NCI-H345 treated with DMSO at 0.1 percent for 48 hours (cell line): ENCODE results near the gene MTCL1.

Source experiments
- DNase-seq: peaks from one replicate; lab custom pipeline; 2025; ENCODE audit not compliant: unreplicated experiment; lab: John Stamatoyannopoulos, UW

MTCL1 gene

DNA sequence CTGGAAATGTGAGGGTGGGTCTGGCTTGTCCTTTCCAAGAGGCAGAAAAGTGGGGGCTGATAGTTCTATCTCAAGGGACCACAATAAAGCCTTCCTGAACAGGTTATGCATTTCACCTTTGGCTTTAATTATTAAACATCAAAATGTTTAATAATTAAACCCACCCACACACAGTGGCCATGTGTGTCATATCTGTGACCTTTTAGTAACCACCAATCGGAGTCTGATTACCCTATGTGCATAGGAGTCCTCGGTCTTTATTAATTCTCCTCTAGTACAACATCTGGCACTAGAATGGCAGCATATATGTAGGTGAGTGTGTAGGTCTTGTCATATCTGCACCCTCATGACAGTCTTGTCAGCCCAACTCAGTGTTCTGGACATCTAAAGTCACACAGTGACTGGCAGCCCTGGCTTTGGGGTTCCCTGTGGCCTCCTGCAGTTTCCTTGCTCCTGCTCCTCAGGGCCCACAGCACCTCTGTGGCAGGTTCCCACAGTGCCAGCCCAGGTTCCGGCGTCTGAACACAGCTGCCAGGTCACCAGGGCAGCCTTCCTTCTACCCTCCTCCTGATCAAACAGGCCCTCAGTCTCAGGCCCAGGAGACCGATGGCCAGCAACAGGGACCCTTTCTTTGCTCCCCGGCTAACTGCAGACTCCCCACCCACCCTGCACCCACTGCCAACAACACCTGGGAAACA is 100.9 kb downstream of the MTCL1 start:
- no peak for DNase-seq

DNA sequence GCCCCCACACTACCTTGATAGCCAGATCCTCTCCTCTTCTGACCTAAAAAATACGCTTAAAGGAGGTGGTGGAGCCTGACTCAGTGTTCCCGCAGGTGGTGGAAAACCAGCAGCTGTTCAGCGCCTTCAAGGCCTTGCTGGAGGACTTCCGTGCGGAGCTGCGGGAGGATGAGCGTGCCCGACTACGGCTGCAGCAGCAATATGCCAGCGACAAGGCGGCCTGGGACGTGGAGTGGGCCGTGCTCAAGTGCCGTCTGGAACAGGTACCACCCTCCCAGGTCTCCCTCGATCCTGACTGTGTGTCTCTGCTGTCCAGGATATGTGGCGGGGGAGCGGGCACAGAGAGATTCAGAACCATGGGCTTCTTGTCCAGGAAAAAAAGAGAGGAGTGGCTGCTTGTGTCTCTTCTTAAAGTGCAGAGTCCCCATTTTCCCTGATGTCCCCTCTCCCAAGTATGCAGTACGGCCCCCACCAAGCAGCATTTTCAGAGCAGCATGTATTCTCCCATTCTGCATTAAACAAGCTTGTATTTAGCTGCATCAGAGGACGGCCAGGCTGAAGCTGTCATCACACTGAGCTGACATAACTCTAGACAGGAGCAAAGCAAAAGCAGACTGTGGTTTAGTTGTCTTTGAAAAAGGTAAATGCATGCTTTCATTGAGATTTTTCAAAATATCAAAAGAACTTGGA is 101.6 kb downstream of the MTCL1 start:
- DNase-seq = no peak

DNA sequence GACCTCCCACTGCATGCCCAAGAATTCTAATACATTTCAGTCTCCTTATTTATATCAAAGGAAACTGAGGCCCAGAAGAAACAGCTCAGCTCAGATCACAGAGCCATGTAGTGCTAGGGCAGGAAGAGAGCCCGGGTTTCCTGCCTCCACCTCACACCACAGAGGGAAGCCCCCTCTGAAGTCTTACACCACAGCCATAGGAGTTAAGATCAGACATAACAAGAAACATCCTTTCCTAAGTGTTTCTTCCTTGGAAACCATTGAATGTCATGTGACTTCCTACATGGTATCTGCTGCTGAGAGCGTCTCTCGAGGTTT is 102.1 kb downstream of the MTCL1 start:
- DNase-seq = no peak

DNA sequence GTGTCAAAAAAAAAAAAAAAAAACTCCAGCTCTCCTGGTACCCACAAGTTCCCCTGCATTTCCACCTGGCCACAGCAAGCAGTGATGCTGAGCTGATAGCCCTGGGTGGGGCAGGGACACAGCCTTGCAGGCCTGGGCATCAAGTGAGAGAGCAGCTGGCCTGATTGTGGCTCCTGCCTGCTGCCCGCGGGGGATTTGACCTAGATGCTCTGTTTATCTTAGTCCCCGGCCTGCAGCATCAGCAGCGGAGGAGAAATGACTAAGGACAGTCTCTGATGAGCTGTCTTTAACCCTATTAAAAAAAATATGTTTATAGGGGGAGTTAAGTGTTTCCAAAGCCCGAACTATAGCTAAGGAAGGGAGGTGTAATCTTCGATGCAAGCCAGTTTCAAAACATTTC is 102.6 kb downstream of the MTCL1 start:
- no peak for DNase-seq

DNA sequence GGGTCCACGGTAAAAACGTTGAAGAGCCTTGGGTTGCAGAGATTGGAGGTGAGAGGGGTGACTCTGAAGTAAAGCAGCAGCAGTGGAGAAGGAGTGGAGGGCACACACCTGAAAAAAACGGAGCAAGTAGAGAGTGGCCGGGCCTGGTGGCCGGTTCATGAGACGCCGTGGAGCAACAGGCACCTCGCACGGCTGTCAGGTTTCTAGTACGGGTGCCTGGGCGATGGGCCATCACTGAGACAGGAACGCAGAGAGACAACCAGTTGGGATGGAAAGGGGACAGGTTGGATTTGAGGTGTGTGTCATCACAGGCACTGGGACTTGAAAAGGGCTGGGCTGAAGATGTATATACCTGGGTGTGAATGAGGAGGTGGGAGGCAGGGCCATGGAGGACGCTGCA is 104.2 kb downstream of the MTCL1 start:
- DNase-seq = no peak

DNA sequence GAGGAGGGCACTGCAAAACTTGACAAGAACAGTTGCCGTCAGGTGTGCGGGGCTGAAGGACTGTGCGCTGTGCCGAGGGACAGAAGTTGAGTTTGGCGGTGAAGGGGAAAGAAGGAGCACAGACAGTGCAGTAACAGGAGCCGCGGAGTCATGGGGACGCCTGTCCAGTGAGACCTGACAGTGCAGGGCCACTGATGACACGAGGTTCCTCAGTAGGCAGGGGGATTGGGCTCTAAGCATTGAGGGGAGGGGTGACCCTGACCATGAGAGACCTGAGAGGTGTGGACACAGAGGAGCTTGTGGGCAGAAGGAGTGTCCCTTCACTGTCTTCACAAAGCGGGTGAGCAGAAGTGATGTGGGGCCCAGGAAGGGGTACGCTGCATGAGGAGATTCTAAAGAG is 104.8 kb downstream of the MTCL1 start:
- no peak for DNase-seq

DNA sequence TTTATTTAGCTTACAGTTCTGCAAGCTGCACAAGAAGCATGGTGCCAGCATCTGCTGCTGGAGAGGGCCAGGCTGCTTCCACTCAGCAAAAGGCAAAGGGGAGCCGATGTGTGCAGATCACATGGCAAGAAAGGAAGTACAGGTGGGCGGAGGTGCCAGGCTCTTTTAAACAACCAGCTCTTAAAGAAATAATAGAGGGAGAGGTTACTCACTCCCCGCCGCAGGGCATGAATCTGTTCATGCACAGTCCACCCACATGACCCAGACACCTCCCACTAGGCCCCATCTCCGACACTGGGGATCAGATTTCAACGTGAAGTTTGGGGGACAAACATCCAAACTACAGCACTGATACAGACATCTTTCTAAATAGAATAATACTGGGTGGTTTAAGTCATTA is 105.8 kb downstream of the MTCL1 start:
- DNase-seq = no peak

DNA sequence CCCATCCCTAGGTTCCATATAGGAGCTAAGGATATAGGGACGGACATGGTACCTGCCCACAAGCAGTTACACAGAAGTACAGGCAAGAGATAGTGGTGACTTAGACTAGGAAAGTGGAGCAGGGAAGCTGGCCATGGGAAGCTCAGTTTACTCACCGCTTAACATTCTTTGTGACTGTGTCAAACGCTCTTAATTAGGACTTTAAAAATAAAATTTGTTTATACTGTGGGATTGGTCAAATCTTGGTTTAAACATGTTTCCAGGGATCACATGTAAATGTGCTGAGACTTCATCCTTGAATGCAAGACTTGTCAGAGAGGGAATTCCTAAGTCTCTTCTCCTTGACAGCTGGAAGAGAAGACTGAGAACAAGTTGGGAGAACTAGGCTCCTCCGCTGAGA is 107.3 kb downstream of the MTCL1 start:
- DNase-seq = no peak

DNA sequence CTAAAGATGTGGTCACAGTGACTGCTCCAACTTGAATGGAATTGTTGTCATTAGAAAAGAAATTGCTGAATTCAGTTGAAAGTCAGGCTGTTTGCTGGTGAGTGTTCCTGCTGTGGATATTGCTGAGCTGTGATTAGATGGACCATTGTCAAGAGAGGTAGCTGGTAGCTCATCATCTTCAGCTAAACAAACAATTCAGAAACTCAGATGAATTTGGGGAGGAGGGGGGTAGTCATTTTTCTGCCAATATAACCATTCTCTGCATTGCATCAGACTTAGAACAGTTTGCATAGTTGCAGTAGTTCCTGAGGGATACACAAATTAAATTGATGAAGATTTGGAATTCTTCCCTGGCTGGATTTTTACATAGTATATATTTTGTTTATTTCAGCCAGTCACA is 108.3 kb downstream of the MTCL1 start:
- DNase-seq = no peak

DNA sequence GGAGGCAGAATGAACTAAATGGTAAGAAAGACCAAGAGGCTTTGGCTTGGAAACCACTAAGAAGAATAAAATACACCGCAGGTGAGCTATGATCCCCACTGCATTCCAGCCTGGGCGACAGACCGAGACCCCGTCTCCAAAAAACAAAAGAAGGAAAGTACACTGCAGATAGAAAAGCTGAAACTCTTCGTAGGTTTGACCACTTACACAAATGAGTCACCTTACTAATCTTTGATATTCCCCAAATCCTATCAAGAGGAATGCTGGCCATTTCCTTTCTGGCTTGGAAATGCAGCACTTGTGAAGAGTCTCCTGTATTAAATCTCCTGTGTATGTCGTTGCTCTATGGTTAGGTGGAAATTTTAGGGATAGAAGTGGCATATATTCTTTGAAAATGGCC is 108.8 kb downstream of the MTCL1 start:
- DNase-seq = no peak

DNA sequence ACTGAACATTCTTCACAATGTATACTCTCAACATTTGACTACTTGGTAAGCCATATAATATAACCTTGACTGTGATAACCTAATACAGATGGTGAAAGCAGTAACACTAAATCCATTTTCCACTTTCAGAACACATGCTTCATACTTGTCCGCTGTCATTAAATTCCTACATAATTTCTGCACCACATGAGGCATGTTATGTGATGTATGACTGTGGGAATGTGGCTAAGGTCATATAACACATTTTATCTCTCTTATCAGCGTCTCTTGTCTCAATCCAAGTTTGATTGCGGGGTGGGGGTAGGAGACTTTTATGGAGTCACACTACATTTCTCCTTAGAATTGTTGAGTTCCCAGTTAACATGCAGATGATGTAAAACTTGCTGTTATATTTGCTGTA is 110.9 kb downstream of the MTCL1 start:
- no peak for DNase-seq

DNA sequence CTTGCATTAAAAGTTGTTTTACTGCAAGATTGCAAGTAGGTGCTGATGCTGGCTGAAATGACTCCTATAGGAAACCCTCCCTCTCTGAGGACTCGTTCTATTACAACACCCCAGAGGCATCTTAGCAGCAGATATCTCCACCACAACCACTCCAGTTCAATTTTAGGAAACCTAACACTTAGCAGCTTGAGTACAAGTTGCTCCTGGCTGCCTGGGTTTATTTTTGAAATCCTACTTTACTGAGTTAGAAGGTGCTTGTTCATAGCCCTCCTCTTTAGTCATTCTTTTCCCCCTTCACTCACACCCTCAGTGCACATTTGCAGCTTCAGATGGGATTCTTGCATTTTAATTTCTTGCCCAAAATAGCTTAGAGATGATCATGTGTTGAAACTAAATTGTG is 111.5 kb downstream of the MTCL1 start:
- DNase-seq = no peak

DNA sequence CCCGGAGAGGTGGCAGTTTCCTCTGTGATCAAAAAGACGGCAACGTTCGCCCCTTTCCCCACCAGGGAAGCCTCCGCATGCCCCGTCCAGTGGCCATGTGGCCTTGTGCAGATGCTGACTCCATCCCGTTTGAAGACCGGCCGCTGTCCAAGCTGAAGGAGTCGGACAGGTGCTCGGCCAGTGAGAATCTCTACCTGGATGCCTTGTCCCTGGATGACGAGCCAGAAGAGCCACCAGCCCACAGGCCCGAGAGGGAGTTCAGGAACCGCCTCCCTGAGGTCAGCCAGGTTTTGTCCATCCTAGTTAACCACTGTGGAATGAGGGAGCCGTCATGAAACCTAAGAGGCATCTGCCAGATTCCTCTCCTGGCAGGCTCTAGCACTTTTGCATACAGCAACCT is 113.6 kb downstream of the MTCL1 start:
- DNase-seq = no peak

DNA sequence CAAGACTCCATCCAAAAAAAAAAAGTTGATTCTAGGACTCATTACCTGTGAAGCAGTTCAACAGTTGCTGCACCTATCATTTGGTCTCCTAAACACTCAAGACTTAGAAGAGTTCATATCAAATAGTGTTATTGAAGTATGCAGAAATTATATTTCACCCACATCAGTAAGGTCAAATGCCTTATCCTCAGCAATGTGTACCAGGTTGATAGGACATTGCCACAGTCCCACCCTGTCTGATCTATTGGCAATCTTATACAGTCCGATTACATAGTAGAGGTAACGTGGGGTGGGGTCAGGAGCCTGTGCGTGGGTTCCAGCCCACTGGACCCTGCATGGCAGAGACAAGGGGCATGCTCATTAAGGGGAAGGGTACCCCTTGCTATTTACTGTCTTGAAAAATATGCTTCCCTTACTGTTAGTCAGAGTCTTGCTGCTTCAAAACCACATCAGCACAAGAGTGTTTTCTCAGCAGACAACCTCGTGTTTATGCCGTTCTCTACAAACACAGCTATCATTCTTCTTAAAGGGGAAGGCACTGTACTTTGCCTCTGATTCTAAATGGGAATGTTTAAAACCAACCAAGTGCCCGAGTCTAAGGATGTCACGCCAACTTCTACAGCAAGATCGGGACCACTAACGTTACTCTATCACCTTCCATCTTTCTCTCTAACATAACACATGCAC is 115.2 kb downstream of the MTCL1 start:
- DNase-seq = no peak

DNA sequence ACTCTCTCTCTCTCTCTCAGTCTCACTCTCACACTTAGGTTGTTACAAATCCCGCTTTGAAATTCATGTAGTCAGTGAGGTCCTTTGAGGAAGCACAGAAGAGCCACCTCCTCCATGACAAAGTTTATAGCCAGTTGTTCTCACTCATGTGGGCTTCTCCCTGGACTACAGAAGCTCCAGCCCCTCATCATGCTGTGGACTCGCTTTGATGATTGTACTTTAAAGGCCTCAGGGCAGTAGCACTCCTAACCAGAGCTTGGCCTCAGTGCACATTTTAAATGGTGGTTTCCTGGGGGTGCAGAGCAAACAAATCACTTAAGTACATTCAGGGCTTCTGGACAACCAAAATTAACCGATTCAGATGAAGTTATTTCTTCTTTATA is 115.7 kb downstream of the MTCL1 start:
- no peak for DNase-seq

DNA sequence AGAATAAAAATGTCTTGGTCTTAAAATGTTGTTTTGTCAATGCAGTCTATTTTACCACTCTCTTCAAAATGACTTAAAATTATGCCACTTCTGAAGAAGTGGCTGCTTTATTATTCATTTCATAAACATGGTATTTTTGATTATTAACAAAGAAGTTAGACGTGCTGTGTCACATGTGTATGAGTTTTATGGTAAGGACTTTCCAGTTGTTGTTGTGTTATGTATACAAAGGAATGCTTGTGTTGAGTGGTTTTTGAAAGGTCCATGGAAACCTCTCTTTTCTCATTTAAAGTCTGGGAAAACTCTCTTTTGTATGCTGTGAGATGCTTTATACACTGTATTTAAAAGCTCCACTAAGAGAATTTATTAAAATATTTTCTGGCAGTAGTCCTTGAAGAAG is 116.2 kb downstream of the MTCL1 start:
- DNase-seq = no peak

DNA sequence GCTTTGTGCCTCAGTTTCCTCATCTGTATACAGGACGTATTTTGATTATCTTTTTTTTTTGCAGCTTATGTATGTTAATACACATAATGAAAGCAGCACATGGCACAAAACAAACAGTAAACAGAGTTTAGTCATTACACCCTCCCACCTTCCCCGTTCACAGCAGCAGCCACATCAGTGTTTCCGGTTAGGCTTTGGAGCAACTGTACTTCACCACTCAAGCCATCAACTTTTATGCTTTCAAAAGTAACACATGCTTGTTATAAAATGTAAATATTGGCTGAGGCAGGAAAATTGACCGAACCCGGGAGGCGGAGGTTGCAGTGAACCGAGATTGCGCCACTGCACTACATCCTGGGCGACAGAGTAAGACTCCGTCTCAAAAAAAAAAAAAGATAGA is 117.3 kb downstream of the MTCL1 start:
- no peak for DNase-seq

DNA sequence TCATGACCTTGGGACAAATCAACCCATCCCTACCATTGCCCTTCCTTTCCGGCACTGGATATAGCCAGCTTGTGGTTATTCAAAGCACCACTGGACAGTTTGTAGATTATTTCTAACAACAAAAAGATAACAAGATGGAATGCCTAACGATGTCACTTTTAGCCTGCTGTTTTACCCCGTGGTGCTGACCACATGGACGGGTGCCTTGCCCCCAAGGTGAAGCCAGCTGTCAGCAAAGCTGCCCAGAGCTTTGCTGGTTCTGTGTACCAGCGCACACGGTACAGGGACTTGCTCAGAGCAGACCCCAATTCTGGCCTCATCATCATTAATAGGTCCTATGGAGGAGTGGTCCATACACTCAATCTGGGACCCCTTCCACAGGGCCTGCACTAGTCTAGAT is 118.2 kb downstream of the MTCL1 start:
- no peak for DNase-seq

DNA sequence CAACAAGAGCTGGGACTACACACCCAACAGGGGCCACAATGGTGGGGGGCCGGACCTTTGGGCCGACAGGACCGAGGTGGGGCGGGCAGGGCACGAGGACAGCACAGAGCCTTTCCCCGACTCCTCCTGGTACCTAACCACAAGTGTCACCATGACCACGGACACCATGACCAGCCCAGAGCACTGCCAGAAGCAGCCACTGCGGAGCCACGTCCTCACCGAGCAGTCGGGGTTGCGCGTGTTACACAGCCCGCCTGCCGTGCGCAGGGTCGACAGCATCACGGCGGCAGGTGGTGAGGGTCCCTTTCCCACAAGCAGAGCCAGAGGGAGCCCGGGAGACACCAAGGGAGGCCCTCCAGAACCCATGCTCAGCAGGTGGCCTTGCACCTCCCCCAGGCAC is 119.5 kb downstream of the MTCL1 start:
- DNase-seq = no peak

DNA sequence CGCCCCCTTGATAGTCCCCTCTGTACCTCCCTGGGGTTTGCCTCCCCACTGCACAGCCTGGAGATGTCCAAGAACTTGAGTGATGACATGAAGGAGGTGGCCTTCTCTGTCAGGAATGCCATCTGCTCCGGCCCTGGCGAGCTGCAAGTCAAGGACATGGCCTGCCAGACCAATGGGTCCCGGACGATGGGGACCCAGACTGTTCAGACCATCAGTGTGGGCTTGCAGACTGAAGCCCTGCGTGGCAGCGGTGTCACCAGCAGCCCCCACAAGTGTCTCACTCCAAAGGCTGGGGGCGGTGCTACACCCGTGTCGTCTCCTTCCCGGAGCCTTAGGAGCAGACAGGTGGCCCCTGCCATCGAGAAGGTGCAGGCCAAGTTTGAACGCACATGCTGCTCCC is 119.9 kb downstream of the MTCL1 start:
- DNase-seq = no peak

DNA sequence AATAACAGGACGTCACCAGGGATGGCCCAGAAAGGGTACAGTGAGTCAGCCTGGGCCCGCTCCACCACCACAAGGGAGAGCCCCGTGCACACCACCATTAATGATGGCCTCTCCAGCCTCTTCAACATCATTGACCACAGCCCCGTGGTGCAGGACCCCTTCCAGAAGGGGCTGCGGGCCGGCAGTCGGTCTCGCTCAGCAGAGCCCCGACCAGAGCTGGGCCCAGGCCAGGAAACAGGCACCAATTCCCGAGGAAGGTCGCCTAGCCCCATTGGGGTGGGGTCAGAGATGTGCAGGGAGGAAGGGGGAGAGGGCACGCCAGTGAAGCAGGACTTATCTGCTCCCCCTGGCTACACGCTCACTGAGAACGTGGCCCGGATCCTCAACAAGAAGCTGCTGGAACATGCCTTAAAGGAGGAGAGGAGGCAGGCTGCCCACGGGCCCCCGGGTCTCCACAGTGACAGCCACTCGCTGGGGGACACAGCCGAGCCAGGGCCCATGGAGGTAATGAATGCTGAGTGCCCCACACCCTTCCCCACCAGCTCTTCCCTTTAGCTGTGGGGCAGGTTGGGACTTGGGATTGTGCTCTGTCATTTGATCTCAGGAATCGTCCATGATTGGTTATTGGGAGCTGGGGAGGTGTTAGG is 120.5 kb downstream of the MTCL1 start:
- no peak for DNase-seq

DNA sequence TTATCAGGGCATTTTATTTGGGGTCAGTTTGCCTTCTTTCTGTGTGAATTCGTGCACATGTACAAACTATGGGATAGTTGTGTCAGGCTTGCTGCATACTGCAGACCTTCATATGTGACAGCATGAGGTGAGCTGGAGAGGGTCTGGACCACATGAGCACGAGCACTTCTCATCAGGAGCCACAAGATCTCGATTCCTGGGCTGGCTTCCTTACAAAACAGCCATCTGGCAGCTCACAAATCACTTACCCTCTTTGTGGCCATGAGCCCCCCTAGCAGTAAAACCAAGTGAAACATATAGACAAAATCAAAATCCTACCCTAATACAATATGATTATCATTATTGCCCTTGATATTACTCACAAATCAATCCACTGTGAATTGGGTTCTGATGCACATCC is 121.2 kb downstream of the MTCL1 start:
- no peak for DNase-seq
